Measurements from ENCODE around the gene TRIM28.
"Not testable (repeated sequence)": the region's sequence is repeated elsewhere in the genome, so short reads cannot be mapped to it uniquely, and the experiment has no call there.

TRIM28 gene

GRCh38 chr19:58543826-58544590, at the start of gene TRIM28:
Gene TRIM28 (plus strand): TSS chr19:58544064. CDS start chr19:58544758, 694 bp downstream.
- no peak for DNase-seq

GRCh38 chr19:58497634-58498170, 46.2 kb upstream of the TRIM28 start:
- DNase-seq = no peak

GRCh38 chr19:58498316-58499020, 45.4 kb upstream of the TRIM28 start:
- no peak for DNase-seq

GRCh38 chr19:58499021-58499927, 44.6 kb upstream of the TRIM28 start:
- DNase-seq = peak; percentile 98

- no peak for DNase-seq
Observed at GRCh38 chr19:58500242-58500641, 43.6 kb upstream of the TRIM28 start.

GRCh38 chr19:58507602-58508223, 36.2 kb upstream of the TRIM28 start:
- DNase-seq = not testable (repeated sequence)

- no peak for DNase-seq
Observed at GRCh38 chr19:58509731-58510083, 34.2 kb upstream of the TRIM28 start.

- no peak for DNase-seq
Observed at GRCh38 chr19:58510084-58510862, 33.6 kb upstream of the TRIM28 start.

- DNase-seq = no peak
Observed at GRCh38 chr19:58511353-58512208, 32.3 kb upstream of the TRIM28 start, which contains the start of gene SLC27A5. Gene SLC27A5 (minus strand): TSS chr19:58511992. CDS start chr19:58511955, 37 bp downstream.

GRCh38 chr19:58513213-58513693, 30.6 kb upstream of the TRIM28 start:
- no peak for DNase-seq

GRCh38 chr19:58513694-58514563, 29.9 kb upstream of the TRIM28 start:
- DNase-seq = peak; percentile 78

- DNase-seq = no peak
Observed at GRCh38 chr19:58514564-58515022, 29.3 kb upstream of the TRIM28 start.

- DNase-seq = no peak
Observed at GRCh38 chr19:58515259-58515658, 28.6 kb upstream of the TRIM28 start.

GRCh38 chr19:58516246-58516836, 27.5 kb upstream of the TRIM28 start:
- no peak for DNase-seq

GRCh38 chr19:58516964-58517833, 26.7 kb upstream of the TRIM28 start:
- DNase-seq = no peak

- no peak for DNase-seq
Observed at GRCh38 chr19:58518256-58519086, 25.4 kb upstream of the TRIM28 start.

- DNase-seq = peak; percentile 77
Observed at GRCh38 chr19:58519087-58519354, 24.8 kb upstream of the TRIM28 start.

Measured in NCI-H2171 treated with DMSO at 0.1 percent for 48 hours (cell line).